Daoy (cell line): Measurements from ENCODE around the gene PTCD1. TPM values are rescaled to one million over a fixed set of nuclear protein-coding genes. Genes with fewer than 3 reads are reported as not detected.

Experiments
- DNase-seq: peaks from one replicate; pipeline ENCODE4 v3.0.0-alpha.2; 2015; ENCODE audit warnings: low read depth
- total RNA-seq: library from RNA; depleted of rRNA; stranded (reverse); fragments of >200 nt; shearing (Covaris generic); gene quantifications from 2 replicates; pipeline ENCODE4 v1.2.3, GENCODE V29; 2014; rRNA removed

PTCD1 gene, protein sequence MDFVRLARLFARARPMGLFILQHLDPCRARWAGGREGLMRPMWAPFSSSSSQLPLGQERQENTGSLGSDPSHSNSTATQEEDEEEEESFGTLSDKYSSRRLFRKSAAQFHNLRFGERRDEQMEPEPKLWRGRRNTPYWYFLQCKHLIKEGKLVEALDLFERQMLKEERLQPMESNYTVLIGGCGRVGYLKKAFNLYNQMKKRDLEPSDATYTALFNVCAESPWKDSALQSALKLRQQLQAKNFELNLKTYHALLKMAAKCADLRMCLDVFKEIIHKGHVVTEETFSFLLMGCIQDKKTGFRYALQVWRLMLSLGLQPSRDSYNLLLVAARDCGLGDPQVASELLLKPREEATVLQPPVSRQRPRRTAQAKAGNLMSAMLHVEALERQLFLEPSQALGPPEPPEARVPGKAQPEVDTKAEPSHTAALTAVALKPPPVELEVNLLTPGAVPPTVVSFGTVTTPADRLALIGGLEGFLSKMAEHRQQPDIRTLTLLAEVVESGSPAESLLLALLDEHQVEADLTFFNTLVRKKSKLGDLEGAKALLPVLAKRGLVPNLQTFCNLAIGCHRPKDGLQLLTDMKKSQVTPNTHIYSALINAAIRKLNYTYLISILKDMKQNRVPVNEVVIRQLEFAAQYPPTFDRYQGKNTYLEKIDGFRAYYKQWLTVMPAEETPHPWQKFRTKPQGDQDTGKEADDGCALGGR
- 9.7 and 11.9 TPM in 2 replicates for total RNA-seq

DNA sequence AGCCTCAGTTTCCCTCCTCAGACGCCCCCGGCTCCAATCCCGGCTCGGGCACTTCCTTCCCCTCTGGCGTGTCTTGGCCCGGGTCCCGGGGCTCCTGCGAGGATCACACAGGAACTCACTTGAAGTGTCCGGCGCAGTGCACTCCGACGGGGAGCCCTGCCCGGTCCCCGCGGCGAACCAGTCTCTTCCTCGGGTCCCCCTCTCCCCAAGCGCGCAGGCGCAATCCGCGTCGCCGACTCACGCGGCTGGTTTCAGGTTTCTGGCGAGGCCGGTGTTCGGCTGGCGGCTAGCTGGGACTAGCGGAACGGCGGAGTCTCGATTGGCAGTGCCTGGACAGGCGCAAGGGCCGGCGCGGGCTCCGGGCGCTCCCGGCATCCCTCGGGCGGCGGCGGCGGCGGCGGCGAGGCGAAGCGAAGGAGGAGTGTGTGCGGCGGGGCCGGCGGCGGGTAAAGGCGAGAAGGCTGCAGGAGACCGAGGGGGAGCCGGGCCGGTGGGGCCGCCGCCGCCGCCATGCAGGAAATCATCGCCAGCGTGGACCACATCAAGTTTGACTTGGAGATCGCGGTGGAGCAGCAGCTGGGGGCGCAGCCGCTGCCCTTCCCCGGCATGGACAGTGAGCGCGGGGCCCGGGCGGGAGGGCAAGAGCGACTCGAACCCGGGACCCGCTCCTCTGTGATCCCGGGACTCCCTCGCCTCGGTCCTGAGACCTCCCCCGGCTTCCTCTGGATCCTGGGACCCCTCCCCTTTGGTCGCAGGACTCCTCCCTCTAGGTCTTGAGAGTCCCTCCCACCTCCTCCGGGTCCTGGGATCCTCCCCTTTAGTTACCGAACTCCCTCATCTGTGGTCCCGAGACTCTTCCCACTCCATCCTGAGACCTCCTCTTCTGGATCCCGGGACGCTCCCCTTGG lies at the start of gene PTCD1, which contains the start of gene CPSF4:
PTCD1 (minus strand) TSS at position 226 of the 908 bp plus-strand sequence. CDS start 3,556 bp downstream, outside the sequence.
CPSF4 (plus strand) TSS at position 371 of the 908 bp plus-strand sequence; CDS start at position 511, 140 bp downstream.
- DNase-seq = peak; percentile 100

DNA sequence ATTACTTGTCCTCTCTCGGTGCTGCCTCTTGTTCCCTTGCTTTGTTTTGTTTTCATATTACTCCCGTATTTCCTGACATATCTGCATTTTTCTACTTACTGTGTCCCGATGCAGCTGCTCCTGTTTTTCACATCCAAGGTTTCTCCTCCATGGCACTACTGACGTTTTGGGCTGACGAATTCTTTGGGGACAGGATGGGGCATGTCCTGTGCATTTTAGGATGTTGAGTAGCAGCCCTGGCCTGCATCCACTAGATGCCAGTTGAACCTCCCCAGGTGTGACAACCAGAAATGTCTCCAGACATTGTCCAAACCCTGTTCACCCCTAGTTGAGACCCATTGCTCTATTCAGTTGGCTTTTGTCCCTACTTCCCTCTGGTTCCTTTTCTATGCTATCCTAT lies 46.5 kb upstream of the PTCD1 start:
- no peak for DNase-seq

DNA sequence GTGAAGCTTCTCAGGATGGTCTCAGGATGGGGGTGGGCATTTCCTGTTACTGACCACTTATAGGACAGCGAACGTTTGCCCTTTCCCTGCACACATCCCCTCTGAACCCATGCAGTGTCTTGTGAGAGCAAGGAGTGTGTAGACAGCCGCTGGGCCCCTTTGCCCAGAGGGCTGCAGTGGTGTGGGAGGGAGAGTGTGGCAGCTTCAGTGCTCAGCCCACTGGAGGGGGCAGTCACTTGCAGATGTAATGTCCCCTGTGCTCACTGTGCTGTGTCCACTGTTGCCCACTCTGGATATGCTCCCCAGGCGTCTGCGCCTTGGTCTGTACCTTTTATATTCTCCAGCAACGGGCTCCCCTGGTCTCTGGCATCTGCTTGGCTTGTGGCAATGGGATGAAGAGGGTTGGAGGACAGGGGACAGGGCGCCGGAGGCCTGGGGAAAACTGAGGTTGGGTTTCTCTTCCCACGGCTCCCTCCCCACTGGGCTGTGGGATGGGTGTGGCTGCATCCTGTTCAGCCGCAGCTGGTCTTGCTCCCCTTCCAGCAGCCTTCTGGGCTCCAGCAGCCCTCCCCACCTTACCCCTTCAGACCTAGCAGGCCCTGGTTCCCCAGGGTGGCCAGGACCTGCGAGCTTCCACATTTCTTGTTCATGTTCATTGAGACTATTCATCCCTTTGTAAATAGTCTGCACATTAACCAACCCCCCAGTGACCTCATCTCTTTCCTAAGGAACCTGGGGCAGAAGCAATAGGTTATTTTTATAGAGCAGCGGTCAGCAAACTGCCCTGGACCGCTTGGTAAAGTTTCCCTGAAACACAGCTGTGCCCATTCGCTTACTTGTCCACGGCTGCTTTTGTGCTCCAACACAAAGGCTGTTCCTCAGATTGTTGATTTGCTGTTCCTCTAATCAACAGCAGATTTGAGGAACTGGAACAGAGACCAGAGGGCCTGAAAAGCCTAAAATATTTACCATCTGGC lies 40.2 kb upstream of the PTCD1 start:
- DNase-seq = no peak

DNA sequence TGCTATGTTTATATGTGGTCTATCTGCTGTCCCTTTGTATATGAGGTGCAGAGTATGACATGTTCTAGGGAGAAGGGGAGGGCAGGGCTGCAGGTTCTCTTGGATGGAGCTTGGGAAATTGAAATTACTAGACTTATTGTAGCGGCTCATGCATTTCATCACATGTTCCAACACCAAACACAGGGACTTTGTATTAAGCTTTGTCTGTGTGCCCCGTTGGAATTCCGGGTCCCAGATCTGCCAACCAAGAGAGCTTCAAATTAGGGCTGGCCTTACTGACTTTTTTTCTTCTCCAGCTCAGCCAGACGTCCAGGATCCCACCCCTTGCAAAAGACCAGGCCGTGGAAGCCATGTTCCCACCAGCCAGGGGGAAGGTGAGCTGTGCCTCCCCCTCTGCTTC lies 37.5 kb upstream of the PTCD1 start:
- DNase-seq = no peak

DNA sequence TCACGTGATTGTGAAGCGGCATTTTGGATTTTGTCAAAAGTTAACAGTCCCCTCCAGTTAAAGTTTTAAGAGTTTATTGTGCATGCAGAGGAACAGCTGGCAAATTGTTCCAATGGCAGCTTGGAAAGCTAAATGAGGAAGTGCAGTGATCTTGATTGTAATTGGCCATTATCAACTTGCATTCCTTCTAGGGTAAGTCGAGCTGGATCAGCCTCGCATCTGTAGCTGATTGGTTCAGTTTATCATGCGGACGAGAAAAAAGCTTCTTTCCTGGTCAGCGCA lies 34.7 kb upstream of the PTCD1 start:
- peak; percentile 75 for DNase-seq

DNA sequence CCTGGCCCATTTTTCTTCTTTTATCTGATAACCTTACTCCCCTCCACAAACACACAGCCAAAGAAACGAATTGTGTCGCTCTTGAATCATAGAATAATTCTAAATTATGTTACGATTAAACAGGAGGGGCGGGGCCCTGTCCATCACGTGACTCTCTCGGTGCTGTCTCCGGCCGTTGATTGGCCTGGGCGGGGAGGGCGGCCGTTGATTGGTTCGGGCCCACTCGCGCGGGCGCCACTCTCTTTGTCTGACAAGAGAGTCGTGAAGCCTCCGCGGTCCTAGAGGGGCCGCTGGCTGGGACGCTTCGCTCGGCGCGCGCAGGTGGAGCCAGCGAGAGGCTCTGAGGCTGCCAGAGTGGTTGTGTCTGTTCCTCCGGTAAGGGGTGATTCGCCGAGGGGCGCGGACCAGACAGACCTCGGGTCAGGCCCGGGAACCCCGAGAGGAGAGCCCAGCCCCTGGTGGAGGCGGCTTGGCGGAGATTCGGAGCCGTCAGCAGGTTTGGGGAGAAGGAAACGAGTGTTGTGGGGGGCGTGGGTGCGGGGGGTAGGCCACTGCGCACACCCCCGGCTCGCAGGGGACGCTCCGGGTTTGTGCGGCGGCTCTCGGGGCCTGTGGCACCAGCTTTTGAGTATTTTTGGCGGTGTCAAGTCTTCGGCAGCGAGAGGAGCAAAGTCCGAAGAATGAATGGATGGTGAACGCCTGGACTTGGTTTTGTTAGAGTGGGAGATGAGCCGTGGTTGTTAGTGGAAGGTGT lies 34.1 kb upstream of the PTCD1 start, which contains the start of gene ZNF789:
ZNF789 (plus strand) TSS at position 330 of the 754 bp plus-strand sequence. CDS start 3,567 bp downstream, outside the sequence.
- peak; percentile 100 for DNase-seq

DNA sequence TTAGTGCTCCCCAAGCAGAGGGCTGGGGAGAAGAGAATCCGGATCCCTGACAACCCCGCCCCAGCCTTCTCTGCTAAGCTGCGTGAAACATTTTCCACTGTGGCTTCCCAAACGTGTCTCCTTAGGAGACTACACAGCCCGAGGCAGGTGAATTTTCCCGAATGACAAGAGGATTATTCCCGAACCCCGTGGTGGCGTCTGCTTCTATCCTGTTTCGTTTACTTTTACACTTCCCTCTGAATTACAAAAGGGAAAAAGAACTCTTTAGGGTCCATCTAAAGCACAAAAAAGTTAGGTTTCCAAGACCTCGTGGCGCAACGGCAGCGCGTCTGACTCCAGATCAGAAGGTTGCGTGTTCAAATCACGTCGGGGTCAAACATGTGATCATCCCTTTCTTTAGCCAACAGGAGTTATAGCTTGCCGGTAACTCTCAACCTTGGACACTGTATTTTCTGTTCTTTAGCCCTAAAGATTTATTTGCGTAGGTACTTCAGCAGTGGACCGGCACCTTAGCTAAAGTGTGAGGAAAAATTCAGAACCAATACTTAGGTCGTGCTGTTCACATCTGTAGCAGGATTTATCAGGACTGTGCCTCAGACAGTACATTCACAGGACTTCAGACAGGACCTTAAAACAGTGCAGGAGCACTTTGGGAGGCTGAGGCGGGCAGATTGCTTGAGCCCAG lies 30.9 kb upstream of the PTCD1 start:
- DNase-seq = no peak

DNA sequence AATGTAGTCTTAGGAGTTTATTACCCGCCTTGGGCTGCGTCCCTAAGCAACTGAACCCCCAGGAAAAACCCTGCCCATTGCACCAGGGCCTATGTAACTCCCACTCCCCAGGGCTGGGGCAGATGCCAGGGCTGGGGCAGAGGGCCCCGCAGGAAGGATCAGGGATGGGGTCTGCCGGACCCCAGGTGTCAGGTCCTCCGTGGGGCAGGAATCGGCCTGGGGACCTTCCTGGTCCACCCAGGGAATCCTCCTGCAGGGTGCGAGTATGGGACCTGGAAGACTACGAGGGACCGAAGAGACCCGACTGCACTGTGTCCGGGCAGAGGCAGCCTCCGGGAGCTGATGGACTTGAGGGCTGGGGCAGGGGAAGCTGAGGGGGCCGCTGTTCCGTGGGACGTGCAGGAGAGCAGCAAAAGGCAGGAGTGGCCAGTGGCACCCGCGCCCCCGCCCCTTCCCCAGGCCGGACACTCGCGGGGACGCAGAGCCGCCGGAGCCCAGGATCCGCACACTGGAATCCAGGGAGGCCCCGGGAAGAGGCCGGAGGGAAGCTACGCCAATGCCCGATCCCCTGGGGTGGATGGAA lies 29.8 kb upstream of the PTCD1 start:
- DNase-seq = no peak

DNA sequence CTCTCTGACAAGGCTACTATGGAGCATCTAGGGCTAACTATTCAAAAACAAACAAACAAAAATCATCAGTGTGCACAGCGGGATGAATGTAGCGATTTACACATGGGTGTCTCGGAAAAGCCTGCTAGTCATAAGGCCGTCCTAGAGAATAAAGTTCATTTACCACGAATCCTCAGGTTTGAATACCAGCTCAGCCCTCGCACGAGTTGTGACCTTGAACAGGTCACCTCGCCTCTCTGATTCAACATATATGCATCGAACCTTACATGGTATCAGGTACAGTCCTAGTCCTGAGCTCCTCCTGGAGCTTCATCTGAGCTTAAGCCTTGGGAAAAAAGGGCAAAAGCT lies 26.8 kb upstream of the PTCD1 start:
- DNase-seq = no peak

DNA sequence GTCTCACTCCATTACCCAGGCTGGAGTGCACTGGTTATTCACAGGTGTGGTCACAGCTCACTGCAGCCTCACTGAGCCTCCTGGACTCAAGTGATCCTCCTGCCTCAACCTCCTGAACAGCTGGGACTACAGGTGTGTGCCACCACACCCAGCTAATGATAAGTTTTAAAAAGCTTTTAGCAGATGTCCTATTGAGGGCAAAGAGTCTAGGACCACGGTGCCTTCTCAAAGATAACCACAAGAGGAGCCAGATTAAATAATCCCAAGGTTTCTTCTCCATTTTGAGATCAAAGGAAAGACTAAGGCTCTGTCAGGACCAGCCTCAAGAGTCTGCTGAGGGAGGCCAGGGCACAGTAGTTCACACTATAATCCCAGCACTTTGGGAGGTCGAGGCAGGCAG lies 22.6 kb upstream of the PTCD1 start:
- DNase-seq = no peak

DNA sequence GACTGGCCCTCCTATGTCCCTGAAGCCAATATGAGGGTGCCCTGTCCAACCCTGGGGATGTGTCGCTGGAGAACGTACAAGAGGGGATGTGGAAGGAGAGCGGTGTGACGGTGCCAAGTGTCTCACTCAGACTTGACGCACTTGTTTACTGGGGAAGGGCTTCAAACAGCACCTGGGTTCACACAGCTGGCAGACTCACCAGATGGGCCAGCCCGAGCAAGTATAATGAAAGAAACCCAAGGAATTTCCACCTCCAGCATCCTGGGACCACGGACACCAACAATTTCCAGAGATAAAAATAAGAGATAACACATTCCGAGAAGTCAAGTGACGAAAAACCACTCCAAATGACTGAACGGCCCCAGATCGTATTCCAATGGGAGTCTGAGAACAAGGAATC lies 22.1 kb upstream of the PTCD1 start:
- no peak for DNase-seq

DNA sequence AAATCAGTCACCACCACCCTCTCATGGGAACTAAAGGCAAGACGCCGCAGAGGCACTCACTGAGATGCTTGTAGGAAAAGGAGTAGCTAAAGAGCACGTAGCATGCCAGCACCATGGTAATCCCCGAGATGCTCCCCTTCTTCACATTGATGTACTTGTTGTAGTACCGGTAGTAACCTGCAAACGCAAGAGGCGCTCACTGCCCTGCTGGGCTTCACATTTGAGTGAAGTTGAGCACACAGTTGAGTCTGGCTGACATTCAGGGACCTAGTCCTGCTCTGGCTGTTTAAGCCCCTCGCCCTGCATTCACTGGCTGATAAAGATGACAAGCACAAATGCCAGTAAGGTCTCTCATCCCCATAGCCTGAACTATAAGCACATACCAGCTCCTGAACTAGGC lies 20.5 kb upstream of the PTCD1 start:
- DNase-seq = no peak

DNA sequence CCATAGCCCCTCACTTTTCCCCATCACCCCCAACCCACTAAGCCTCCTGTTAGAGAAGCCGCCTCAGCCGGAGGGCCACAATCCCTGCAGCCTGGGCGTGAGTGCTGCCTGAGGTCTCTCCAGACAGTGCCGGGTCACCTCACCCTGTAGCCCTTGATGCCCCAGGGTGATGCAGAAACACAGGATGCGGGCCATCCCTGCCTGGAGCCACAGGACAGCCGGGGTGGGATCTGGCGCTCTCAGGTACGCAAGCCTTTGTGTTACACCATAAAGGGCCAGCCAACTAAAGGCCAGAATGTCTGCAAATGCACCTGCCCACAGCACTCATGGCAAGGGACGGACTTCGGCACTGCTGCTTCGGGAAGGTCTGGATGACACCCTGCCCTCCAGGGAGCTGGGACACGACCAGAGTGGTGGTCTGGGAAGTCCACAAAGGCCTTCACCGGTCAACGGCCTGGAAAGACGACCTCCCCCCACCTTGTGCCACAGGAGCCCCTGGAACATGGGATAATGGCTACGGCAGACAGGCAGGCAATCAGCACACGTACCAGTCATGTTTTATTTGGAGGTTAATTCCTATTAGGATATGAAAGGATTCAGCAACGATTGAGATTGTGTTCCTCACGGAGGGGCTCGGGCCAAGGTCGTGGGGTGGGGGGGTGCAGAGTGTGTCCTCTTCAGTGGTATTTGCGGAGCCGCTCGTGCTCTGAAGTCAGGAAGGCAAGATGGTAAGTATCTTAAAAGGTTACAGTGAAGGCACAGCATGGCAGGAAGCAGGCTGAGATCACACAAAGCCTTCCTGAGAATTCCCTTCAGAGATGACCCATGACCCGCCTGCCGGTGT lies 19.3 kb upstream of the PTCD1 start:
- no peak for DNase-seq

DNA sequence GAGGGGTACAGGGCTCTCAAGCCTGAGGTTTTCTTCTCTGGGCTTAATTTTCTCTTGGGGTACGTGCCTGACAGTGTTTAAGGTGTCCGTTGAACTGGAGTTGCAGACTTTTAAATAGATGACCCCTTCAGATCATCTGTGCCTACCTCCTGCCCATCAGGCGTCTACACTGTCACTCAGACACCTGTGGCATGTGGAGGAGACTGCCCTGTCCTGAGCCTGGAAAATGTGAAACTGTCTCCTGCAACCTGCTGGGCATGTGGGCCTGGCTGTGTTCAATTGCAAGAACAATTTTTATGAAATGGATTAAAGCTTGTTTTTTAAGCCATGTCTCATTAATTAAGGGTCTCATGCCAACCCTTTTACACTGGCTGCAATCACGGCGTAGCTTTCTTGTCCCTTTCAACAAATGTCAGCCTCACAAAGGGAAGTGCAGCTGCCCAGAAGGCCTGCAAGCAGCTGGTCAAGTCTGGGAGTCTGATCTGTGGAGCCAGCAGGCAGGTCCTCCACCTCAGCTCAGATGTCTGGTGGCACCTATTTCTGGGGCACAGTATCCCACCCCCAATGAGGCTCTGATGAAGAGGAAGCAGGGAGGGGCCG lies 18.6 kb upstream of the PTCD1 start:
- no peak for DNase-seq

DNA sequence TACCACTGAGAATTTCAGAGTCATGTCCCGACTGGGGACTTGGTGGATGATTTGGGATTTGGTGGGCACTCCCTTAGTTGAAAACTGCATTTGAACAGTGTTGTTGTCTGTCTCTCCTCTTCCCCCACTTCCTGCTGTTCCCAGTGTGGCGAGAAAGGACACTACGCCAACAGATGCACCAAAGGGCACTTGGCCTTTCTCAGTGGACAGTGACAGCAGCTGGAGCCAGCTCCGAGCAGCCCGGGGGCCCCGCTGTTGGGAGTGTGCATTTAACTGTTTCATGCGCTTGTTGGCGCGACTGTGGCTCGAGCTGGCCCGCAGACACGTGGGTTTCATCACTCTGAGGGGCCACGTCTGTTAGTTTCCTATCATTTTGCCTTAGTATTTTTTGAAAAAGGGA lies 17.7 kb upstream of the PTCD1 start:
- no peak for DNase-seq

DNA sequence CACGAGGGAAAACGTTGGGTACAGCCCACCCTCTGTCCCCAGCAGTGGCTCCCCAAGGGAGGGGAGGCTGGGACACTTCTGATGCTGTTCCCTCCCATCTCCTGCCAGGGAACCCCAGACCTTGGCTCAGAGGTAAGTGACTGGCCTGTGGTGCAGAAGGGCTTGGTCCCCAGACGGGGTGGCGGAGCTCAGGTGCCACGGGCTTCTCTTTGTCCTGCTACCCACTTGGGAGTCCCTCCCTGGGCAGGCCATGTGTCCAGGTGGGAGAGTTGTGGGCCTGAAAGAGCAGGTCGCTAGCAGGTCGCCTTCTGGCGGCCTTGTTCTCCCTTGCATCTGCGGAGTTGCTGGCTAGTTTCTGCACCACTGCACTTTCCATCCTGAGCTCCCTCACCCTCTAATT lies 17.3 kb upstream of the PTCD1 start:
- DNase-seq = no peak

DNA sequence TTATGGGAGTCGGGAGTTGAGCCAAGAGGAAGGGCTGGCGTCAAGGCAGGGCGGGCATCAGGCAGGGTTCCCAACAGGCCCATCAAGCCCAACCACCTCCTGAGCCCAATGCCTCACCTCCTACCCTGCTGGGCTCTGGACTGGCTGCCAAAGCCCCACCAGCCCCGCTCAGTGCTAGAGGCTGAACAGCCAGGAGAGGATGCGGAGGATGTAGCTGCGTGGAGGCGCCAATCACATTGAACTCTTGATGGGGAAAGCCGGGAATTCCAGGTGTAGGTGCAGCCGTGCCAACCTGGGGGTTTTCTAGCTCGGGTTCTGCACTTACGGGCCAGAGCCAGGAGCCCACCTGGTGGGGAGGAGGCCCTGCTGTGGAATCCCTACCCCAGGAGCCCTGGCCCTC lies 14.5 kb upstream of the PTCD1 start:
- no peak for DNase-seq

DNA sequence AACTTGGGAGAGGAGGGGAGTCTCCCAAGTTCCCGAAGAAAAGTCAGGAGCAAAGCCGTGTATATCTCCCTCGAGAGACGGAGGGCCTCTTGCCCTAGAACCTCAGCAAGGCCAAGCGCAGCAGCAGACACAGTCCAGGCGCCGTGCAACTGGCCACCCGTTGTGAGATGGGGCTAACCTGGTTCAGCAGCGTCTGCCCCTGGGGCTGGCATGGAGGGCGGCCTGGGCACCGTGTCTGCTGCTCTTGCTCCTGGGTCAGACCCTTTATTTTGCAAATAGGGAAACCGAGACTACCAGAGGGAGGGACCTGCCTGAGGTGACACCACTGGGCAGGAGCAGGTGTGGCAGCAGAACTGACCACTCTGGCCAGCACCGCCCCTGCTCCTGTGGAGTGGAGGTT lies 13.9 kb upstream of the PTCD1 start:
- DNase-seq = no peak
